Activated effector memory CD4-positive, alpha-beta T cell treated with anti-CD3 and anti-CD28 coated beads, Interleukin-2, amount 50 U/mL, for 16 hours (primary cell): ENCODE results near the gene LRRC18.

Experiments used
- DNase-seq: peaks from one replicate; pipeline ENCODE4 v3.0.0-alpha.2; 2020

The LRRC18 gene

DNA sequence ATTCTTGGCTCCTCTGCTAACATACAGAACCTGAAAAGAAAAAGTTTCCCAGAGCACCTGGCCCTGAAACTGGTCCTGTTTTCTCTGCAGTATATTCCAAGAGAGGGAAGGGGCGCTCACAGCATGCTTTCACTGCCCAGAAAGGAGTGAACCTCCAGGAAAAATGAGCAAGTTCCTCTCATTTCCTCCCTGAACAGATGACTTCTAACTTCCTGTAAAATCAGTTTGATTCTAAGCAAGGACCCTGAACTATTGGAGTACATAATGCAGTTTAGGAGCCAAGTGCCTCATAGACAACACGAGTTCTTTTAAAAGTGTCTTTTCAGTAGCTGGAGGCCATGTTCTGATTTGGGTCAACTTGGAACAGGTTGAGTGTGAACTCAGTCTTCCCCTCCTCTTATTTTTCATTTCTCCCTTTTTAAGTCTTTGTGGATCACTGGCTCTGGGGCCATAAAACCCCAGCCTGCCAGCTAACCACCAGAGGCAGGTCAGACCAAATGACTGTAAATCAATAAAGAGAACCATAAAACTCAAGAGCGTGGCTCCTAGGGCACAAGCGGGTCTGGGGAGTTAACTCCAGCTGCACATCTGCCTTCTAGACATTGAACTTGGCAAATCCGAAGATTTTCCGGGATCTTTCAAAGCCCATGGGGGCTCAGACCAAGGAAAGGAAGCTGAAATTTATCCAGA is 5.9 kb upstream of the LRRC18 start:
- no peak for DNase-seq

- no peak for DNase-seq
Measured at GRCh38 chr10:48944171-48944570, 4.5 kb upstream of the LRRC18 start.

DNA sequence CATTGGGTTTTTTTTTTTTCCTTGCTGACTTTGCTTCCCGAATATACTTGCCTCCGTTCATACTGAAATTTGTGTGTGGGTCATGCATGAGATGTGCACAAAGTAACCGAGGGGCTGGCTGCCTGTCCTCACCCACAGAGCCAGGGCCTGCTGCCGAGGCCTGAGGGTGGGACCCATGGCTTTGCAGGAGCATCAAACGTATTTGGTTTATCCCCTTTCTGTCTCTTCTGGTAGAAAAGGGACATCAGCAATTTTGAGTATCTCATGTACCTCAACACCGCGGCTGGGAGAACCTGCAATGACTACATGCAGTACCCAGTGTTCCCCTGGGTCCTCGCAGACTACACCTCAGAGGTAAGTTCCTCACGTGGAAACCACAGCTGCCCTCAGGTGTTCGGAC is 3.5 kb upstream of the LRRC18 start:
- DNase-seq, result no peak

DNA sequence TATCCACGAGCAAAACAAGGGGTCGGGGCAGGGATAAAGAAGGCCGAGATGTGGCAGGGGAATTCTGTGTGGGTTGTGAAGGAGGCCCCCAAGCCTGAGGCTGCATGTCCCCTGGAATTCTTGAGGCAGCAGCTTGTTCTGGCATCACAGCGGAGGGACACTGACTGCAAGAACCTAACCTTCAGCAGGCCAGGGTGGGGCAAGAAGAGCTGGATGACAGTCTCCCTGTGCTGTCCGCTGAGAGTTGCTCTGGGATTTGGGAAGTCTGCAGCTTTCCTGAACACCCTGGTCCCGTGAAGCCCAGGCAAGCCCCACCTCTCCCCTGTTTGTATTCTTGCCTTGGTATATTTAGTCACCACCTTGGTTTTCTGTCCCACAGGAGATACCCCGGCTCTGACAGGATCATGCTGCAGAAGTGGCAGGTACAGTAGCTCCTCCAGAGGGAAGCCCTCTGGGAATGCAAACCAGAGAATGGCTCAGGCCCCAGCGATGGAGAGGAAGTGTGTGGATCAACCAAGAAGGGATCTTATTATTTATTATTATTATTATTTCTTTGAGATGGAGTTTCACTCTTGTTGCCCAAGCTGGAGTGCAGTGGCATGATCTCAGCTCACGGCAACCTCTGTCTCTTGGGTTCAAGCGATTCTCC is 1.9 kb upstream of the LRRC18 start:
- no peak for DNase-seq

DNA sequence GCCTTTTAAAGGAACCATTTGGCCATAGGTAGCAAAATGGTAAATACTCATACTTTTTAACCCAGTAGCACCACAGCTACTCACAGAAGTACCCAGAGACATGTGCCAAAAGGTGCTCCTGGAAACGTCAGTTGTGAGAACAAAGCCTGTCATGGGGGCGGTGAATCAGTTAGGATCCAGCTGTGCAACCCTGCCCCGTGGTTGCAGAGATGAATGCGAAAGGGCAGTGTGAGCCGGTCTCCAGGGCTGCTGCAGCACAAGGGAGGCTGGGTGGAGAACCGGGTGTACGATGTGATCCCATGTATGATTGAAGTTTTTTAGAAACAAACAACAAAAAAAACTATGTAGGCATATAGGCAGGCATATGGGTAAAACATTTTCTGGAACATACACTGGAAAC is 1.3 kb upstream of the LRRC18 start:
- no peak for DNase-seq

- no peak for DNase-seq
Measured at GRCh38 chr10:48940372-48940771, 732 bp upstream of the LRRC18 start.

- DNase-seq, result no peak
Measured at GRCh38 chr10:48938990-48939536, 577 bp downstream of the LRRC18 start.

GRCh38 chr10:48938281-48938680 is 1.4 kb downstream of the LRRC18 start:
- no peak for DNase-seq

DNA sequence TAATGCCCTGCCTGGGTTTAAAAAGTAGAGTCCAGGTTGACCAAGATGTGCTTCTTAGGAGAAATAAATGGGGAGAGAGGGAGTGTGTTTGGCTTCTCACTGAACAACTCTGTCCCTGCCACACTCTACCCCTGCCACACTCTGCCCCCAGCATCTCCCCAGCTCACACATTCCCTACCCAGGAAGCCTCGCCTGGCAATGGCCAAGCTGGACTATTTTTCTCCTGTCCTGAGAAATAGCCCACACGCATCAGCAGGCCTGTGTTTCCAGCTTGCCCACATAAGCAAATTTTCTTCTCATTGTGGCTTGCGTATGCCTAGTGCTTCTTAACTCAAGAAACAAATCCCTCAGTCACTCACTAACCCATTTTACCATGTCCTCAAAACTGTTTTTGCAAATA is 1.8 kb downstream of the LRRC18 start:
- no peak for DNase-seq

- no peak for DNase-seq
Measured at GRCh38 chr10:48935577-48935976, 4.1 kb downstream of the LRRC18 start.

GRCh38 chr10:48934672-48935501 is 4.8 kb downstream of the LRRC18 start:
- DNase-seq, result no peak

- DNase-seq, result no peak
Measured at GRCh38 chr10:48932831-48933664, 6.6 kb downstream of the LRRC18 start.

- no peak for DNase-seq
Measured at GRCh38 chr10:48931188-48931587, 8.5 kb downstream of the LRRC18 start.

DNA sequence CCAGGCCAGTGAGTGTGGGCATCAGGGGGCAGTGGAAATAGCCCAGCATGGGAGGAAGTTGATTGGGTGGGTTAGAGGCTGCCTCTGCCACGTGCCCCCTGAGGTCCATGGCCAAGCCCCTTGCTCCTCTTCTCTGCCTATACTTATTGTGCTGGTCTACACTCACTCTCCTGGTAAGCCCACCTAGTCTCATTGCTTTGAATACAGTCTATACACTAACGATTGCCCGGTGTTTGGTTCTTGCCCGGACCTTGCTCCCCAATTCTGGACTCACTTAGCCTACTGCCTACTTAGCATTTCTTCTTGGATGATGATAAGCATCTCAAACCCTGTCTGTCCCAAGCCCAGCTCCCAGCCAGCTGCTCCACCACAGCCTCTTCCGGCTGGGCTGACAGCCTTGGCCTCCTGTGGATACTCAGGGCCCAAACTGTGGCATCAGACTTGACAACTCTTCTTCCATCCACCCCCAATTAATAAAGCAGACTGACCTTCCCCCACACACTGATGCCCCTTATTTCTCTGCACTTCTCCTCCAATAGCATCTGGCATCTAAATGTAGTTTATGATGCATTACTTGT is 10.1 kb downstream of the LRRC18 start:
- DNase-seq, result no peak

DNA sequence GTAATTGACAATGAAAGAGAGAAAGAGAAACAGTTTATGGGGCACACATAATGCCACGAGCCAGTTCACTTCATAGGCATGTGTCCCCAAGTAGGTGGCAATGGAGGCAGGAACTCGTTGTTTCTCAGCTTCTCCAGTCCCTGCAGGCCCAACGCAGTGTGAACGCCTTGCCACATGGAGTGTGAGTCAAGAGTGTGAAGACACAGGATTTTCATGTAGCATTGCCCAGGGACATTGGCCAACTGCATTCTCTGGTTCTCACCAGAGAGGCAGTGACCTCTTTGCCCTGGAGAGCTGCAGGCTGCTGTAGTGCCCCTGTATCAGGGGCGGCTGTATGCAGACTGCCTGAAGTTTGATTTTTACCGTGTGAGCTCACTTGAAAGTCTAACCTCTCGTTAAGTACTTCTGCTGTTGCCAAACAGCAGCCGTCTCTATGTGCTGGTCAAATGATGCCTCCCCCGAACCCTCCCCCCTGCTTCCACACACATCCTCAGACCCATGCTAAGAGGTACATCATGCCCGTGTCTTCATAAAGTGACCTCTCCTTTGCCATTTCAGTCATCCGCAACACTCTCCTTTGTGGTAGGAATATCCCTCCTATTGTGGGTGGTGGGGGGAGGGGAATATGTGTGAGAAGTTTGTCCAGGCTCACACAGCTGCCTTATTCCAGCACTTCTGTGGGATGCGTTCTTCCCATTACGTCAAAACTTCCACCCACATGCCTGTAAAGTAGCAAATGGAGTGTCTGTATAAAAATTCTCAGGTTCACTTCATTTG is 12.7 kb downstream of the LRRC18 start:
- no peak for DNase-seq

GRCh38 chr10:48926255-48926654 is 13.4 kb downstream of the LRRC18 start:
- DNase-seq, result no peak

- DNase-seq, result no peak
Measured at GRCh38 chr10:48924988-48925387, 14.7 kb downstream of the LRRC18 start.

GRCh38 chr10:48923748-48924147 is 15.9 kb downstream of the LRRC18 start:
- DNase-seq, result no peak

DNA sequence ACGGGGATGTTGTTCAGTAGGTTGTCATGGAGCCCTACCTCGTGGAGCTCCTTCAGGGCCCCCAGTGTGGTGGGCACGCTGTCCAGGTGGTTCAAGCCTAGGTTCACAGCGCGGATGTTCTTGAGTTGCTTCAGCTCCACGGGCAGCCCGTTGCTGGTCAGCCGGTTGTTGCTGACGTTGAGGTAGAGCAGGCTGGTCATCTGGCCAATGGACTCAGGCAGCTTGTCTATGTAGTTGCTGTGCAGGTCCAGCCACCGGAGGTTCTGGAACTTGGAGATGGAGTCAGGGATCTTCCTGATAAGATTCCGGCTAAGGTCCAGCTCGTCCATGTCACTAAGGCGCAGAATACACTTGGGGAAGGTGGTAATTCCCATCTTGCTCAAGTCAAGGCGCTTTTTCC is 26.0 kb downstream of the LRRC18 start:
- no peak for DNase-seq

DNA sequence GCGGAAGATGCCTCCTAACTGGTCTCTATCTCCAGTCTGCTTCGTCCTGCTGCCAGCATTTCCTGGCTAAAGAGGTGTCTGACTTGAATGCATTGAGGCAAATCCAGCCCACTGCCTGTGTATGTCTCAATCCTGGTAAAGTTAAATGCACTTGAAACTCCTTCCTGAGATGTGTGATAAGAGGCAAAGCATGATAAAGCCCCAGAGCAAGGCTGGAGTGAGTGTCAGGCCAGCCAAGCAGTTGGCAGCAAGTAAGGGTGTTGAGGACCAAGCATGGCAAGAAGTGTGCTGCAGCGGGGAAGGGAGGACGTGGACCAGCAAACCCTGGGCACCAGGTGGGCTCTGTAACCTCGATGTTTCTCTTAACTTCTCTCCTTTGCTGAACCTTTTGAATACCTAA is 29.1 kb downstream of the LRRC18 start:
- DNase-seq, result no peak

DNA sequence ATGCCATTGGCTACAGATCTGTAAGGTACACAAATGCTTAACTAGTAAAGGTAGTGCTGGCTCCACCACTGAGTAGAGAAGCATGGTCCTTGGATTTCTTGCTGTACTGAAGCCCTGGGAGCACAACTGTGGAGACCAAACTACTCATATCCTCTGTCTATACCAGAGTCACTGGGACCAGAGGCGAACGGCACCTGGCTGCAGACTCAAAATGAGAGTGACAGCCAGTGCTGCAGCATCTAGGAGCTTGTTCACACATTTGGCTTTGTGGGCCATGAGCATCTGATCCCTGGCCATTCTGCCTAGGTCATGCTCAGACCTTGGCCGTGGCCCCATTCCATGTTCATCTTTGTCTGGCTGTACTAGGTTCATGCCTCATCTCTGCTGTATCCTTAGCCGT is 31.9 kb downstream of the LRRC18 start:
- DNase-seq, result no peak

DNA sequence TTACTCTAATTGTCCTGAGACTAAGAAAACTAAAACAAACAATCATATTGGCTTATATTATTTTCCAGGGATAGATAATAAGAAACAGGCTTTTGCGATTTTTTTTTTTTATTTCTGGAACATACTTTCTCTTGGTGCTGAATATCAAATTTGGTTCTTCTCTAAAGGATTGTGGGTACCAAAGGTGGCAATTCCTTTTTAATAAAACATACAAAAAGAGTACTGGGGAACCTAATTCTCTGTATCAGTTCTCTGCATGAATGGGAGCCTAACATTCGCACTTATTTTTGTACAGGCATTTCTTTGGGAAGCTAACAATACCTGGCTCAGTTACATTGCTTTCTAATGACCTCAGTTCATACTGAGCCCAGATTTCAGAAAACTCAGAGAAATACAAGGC is 32.8 kb downstream of the LRRC18 start:
- DNase-seq, result no peak
